ENCODE results near the gene SESN2. TPM values are rescaled to one million over a fixed set of nuclear protein-coding genes. Genes with fewer than 3 reads are reported as not detected.

Gene SESN2
- total and polyA plus RNA-seq, 4 donors = 5.5 to 13.0 (median 10.7) TPM

DNA sequence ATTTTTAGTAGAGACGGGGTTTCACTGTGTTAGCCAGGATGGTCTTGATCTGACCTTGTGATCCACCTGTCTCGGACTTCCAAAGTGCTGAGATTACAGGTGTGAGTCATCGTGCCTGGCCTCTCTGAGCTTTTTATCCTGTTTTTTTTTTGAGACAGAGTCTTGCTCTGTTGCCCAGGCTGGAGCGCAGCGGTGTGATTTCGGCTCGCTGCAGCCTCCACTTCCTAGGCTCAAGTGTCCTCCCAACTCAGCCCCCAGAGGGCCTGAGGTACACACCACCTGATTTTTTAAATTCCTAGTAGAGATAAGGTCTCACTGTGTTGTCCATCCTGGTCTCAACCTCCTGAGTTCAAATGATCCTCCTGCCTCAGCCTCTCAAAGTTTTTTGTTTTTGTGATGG is 20.4 kb downstream of the SESN2 start:
- no peaks in the 10 kb centered on the region for H3K27me3 ChIP-seq (ENCODE audit: control insufficient read depth in 4 of 4, insufficient read depth in 4 of 4, low read length in 3 of 4)
- peaks cover 19 to 46% (median 40%) of the 10 kb centered on the region in 4 donors for H3K4me1 ChIP-seq (ENCODE audit: control insufficient read depth in 4 of 4, insufficient read depth in 4 of 4, low read length in 3 of 4)
- H3K9ac ChIP-seq (ENCODE audit: low read depth in 1 of 2, low read length in 2 of 2) = no peak overlapping the region
- peaks cover 6 to 33% (median 22%) of the 10 kb centered on the region in 4 donors for H3K36me3 ChIP-seq (ENCODE audit: control insufficient read depth in 4 of 4, insufficient read depth in 3 of 4, low read depth in 1 of 4, low read length in 3 of 4)
- no peaks in the 10 kb centered on the region for H3K9me3 ChIP-seq (ENCODE audit: control insufficient read depth in 4 of 4, low read length in 3 of 4)
- WGBS = 97% methylated on average over 7 of the region's 7 CpGs
- DNase-seq (ENCODE audit: low spot score) = no peak
- H3K4me3 ChIP-seq (ENCODE audit: low read depth in 1 of 3, low read length in 3 of 3) = no peak overlapping the region
- TF ChIP-seq GABPA (IDR thresholded peaks at IDR 0.05 in 1 of 2, conservative IDR thresholded peaks at IDR 0.05 in 1 of 2) = no peak
- TF ChIP-seq, protein P1, sequence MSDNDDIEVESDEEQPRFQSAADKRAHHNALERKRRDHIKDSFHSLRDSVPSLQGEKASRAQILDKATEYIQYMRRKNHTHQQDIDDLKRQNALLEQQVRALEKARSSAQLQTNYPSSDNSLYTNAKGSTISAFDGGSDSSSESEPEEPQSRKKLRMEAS (IDR thresholded peaks at IDR 0.05) = no peak
- TF ChIP-seq, protein P2, sequence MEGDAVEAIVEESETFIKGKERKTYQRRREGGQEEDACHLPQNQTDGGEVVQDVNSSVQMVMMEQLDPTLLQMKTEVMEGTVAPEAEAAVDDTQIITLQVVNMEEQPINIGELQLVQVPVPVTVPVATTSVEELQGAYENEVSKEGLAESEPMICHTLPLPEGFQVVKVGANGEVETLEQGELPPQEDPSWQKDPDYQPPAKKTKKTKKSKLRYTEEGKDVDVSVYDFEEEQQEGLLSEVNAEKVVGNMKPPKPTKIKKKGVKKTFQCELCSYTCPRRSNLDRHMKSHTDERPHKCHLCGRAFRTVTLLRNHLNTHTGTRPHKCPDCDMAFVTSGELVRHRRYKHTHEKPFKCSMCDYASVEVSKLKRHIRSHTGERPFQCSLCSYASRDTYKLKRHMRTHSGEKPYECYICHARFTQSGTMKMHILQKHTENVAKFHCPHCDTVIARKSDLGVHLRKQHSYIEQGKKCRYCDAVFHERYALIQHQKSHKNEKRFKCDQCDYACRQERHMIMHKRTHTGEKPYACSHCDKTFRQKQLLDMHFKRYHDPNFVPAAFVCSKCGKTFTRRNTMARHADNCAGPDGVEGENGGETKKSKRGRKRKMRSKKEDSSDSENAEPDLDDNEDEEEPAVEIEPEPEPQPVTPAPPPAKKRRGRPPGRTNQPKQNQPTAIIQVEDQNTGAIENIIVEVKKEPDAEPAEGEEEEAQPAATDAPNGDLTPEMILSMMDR (IDR thresholded peaks at IDR 0.05; ENCODE audit: low read depth, low read length, missing input control) = no peak
- TF ChIP-seq, protein P3, sequence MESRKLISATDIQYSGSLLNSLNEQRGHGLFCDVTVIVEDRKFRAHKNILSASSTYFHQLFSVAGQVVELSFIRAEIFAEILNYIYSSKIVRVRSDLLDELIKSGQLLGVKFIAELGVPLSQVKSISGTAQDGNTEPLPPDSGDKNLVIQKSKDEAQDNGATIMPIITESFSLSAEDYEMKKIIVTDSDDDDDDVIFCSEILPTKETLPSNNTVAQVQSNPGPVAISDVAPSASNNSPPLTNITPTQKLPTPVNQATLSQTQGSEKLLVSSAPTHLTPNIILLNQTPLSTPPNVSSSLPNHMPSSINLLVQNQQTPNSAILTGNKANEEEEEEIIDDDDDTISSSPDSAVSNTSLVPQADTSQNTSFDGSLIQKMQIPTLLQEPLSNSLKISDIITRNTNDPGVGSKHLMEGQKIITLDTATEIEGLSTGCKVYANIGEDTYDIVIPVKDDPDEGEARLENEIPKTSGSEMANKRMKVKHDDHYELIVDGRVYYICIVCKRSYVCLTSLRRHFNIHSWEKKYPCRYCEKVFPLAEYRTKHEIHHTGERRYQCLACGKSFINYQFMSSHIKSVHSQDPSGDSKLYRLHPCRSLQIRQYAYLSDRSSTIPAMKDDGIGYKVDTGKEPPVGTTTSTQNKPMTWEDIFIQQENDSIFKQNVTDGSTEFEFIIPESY (IDR thresholded peaks at IDR 0.05) = no peak
- no peak for TF ChIP-seq SP1 (IDR thresholded peaks at IDR 0.05)
- no peak for TF ChIP-seq JUND (IDR thresholded peaks at IDR 0.05)
- no peak for TF ChIP-seq TAF1 (conservative IDR thresholded peaks at IDR 0.05)
- no peak for TF ChIP-seq HNF4A (conservative IDR thresholded peaks at IDR 0.05)
- no peak for TF ChIP-seq FOXA1 (IDR thresholded peaks at IDR 0.05)
- no peak for TF ChIP-seq EGR1 (IDR thresholded peaks at IDR 0.05; ENCODE audit: low read depth in 2 of 2)
- TF ChIP-seq, protein P4, sequence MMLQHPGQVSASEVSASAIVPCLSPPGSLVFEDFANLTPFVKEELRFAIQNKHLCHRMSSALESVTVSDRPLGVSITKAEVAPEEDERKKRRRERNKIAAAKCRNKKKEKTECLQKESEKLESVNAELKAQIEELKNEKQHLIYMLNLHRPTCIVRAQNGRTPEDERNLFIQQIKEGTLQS (IDR thresholded peaks at IDR 0.05) = no peak
- no peak for TF ChIP-seq NR2F2 (IDR thresholded peaks at IDR 0.05)
- no peak for TF ChIP-seq FOXA2 (IDR thresholded peaks at IDR 0.05)
- no peak for TF ChIP-seq HNF4G (IDR thresholded peaks at IDR 0.05)
- TF ChIP-seq RXRA (IDR thresholded peaks at IDR 0.05) = no peak
- TF ChIP-seq YY1 (IDR thresholded peaks at IDR 0.05) = no peak
- no peak for TF ChIP-seq RAD21 (IDR thresholded peaks at IDR 0.05)
- TF ChIP-seq, protein P5, sequence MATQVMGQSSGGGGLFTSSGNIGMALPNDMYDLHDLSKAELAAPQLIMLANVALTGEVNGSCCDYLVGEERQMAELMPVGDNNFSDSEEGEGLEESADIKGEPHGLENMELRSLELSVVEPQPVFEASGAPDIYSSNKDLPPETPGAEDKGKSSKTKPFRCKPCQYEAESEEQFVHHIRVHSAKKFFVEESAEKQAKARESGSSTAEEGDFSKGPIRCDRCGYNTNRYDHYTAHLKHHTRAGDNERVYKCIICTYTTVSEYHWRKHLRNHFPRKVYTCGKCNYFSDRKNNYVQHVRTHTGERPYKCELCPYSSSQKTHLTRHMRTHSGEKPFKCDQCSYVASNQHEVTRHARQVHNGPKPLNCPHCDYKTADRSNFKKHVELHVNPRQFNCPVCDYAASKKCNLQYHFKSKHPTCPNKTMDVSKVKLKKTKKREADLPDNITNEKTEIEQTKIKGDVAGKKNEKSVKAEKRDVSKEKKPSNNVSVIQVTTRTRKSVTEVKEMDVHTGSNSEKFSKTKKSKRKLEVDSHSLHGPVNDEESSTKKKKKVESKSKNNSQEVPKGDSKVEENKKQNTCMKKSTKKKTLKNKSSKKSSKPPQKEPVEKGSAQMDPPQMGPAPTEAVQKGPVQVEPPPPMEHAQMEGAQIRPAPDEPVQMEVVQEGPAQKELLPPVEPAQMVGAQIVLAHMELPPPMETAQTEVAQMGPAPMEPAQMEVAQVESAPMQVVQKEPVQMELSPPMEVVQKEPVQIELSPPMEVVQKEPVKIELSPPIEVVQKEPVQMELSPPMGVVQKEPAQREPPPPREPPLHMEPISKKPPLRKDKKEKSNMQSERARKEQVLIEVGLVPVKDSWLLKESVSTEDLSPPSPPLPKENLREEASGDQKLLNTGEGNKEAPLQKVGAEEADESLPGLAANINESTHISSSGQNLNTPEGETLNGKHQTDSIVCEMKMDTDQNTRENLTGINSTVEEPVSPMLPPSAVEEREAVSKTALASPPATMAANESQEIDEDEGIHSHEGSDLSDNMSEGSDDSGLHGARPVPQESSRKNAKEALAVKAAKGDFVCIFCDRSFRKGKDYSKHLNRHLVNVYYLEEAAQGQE (IDR thresholded peaks at IDR 0.05) = no peak
- peak overlapping the region in 1 of 2 donors; percentile 79 for H3K27ac ChIP-seq (ENCODE audit: low read depth in 1 of 2, low read length in 2 of 2)

All from liver (tissue), 9 donors.